Body of pancreas (tissue), 4 donors: ENCODE measurements around the gene ALS2CL. TPM values are rescaled to one million over a fixed set of nuclear protein-coding genes. Genes with fewer than 3 reads are reported as not detected.

Experiments used
- ATAC-seq: fragments of 150-250 bp; one replicate; pipeline ENCODE4 v1.9.1; 2016
- DNase-seq, 4 donors: peaks; one replicate each; pipeline ENCODE4 v3.0.0-alpha.2; 2019
- H3K27ac ChIP-seq, 4 donors: fragments of 200-600 bp; sonication (generic); 1 replicate in 3 of 4; 2 replicates in 1 of 4; pipeline versions ENCODE4 v1.5.1 to v1.6.1; 2016 to 2019; ENCODE audit warnings: mild to moderate bottlenecking in 1 of 4, mixed read lengths in 1 of 4, moderate library complexity in 1 of 4
- H3K27me3 ChIP-seq, 2 donors: fragments of 200-600 bp; sonication (generic); one replicate each; pipeline ENCODE4 v1.6.0; 2016; ENCODE audit warnings: mild to moderate bottlenecking in 1 of 2
- H3K36me3 ChIP-seq, 2 donors: fragments of 200-600 bp; sonication (generic); replicated peaks in 1 of 2; 2 replicates each; pipeline ENCODE4 v1.5.1; 2016; ENCODE audit warnings: low read depth in 2 of 2; ENCODE audit not compliant: insufficient read depth in 1 of 2
- H3K4me1 ChIP-seq: fragments of 200-600 bp; sonication (generic); one replicate; pipeline ENCODE4 v1.6.0; 2016
- H3K4me3 ChIP-seq, 2 donors: fragments of 200-600 bp; sonication (generic); 1 replicate in 1 of 2; 2 replicates in 1 of 2; pipeline ENCODE4 v1.5.1; 2016 to 2019
- H3K9me3 ChIP-seq, 3 donors: fragments of 200-600 bp; sonication (generic); 1 replicate in 2 of 3; 2 replicates in 1 of 3; pipeline ENCODE4 v1.5.1; 2016
- POLR2A ChIP-seq, 3 donors: fragments of 450-650 bp; IDR thresholded peaks; one replicate each; pipeline ENCODE4 v1.6.1; 2016; ENCODE audit warnings: antibody characterized with exemption in 3 of 3, mild to moderate bottlenecking in 2 of 3
- WGBS, 2 donors: methylation state at CpG; one replicate each; pipeline ENCODE4 v1.1.5; 2017; 5-methylcytosine and 5-hydroxymethylcytosine counted together
- intact Hi-C: fragments of 100-400 bp; cut with DNase I; formaldehyde crosslinking; loops from one replicate; pipeline ENCODE4 v1.15.1; 2023
- total RNA-seq, 2 donors: library from RNA; depleted of rRNA; stranded (reverse); fragments of >200 nt; gene quantifications; one replicate each; pipeline ENCODE4 v1.1.0, GENCODE V29; 2016
- TF ChIP-seq, protein P1 (sequence below), 7 experiments: fragments of 450-650 bp in 4 of 7; fragments of 200-600 bp in 3 of 7; sonication (generic) in 3 of 7; IDR thresholded peaks; one replicate each; pipeline ENCODE4 v1.5.1; 2016 to 2019; ENCODE audit warnings: antibody characterized with exemption in 7 of 7

Gene ALS2CL
- total RNA-seq, 2 donors from 2014 or later, result 30.3 to 48.5 TPM

DNA sequence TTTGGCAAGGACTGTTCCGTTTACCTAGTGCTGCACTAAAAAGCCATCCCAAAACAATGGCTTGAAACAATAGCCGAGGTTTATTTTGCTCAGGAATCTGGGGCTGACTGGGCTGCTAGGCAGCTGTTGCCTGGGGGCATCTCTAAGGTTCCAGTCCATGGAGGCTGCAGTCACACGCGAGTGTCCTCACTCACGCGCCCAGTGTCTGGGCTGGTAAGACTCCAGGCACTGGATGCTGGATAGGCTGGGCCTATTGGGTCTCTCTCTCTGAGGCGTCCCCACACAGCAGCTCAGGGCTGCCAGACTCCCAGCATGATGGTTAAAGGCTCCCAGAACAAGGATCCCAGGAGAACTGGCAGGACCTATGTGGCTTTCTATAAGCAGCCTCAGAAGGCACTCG lies 34.2 kb downstream of the ALS2CL start:
- H3K27me3 ChIP-seq, result no peaks in the 10 kb centered on the region
- no peak for ATAC-seq
- TF ChIP-seq, protein P1, sequence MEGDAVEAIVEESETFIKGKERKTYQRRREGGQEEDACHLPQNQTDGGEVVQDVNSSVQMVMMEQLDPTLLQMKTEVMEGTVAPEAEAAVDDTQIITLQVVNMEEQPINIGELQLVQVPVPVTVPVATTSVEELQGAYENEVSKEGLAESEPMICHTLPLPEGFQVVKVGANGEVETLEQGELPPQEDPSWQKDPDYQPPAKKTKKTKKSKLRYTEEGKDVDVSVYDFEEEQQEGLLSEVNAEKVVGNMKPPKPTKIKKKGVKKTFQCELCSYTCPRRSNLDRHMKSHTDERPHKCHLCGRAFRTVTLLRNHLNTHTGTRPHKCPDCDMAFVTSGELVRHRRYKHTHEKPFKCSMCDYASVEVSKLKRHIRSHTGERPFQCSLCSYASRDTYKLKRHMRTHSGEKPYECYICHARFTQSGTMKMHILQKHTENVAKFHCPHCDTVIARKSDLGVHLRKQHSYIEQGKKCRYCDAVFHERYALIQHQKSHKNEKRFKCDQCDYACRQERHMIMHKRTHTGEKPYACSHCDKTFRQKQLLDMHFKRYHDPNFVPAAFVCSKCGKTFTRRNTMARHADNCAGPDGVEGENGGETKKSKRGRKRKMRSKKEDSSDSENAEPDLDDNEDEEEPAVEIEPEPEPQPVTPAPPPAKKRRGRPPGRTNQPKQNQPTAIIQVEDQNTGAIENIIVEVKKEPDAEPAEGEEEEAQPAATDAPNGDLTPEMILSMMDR (IDR thresholded peaks at IDR 0.05), result no peak
- TF ChIP-seq POLR2A (IDR thresholded peaks at IDR 0.05), result no peak
- no peak overlapping the region for H3K4me3 ChIP-seq
- WGBS, 2 donors, result 80 to 90% methylated on average over 4 to 8 of the region's 8 CpGs
- H3K27ac ChIP-seq, result no peak overlapping the region
- intact Hi-C loops, result no loop called here
- no peaks in the 10 kb centered on the region for H3K36me3 ChIP-seq
- H3K4me1 ChIP-seq, result no peaks in the 10 kb centered on the region
- no peak for DNase-seq
- H3K9me3 ChIP-seq, result no peaks in the 10 kb centered on the region

DNA sequence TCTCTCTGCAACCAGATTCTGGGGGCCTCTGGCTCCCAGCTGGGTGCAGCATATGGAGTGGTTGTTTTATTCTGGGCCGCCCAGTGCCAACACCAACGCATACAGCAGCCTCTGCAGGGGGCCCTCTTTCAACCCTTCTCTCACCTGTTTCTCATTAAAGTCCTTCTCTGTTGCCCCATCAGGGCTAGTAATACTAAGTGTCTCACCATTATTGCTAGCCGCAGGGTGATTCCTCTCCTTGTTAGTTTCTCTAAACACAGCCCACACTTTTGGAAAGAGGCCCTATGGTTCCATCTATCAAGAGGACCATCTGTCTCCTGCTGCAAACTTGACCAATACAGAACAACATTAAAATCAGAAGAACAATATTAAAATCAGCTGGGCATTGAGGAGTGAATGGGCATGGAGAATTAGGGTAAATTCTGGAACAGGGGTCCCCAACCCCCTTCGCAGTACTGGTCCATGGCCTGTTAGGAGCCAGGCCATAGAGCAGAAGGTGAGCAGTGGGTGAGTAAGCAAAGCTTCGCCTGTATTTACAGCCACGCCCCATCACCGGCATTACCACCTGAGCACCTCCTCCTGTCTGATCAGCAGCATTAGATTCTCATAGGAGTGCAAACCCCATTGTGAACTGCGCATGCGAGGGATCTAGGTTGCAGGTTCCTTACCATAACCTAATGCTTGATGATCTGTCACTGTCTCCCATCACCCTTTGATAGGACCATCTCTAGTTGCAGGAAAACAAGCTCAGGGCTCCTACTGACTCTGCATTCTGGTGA lies 36.5 kb downstream of the ALS2CL start:
- Histone ChIP-seq H3K27me3 (no peaks in the 10 kb centered on the region), H3K36me3 (no peaks in the 10 kb centered on the region), H3K9me3 (no peaks in the 10 kb centered on the region), H3K4me3 (no peak overlapping the region), H3K4me1 (no peaks in the 10 kb centered on the region), H3K27ac (no peak overlapping the region)
- intact Hi-C loops, result no loop called here
- ATAC-seq, result no peak
- TF ChIP-seq, protein P1 (IDR thresholded peaks at IDR 0.05), result no peak
- TF ChIP-seq POLR2A (IDR thresholded peaks at IDR 0.05), result no peak
- DNase-seq, result no peak
- WGBS, 2 donors, result 77 to 80% methylated on average over 9 of the region's 9 CpGs

DNA sequence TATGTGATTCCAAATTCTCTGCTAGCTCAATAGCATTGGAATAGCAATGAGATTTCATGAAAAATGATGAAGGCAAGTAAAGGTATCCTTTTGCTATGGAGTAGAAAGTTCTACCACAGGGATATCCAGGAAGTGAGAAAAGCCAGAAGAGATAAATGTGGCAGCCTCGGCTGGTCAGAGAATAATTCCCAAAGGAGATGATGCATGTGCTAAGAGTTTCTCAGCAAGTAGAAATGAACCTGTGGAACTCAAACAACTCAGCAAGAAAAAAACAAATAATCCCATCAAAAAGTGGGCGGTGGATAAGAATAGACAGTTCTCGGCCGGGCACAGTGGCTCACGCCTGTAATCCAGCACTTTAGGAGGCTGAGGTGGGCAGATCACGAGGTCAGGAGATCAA lies 38.2 kb downstream of the ALS2CL start:
- intact Hi-C loops, result no loop called here
- H3K27ac ChIP-seq, result no peak overlapping the region
- DNase-seq (no peak), ATAC-seq (no peak)
- no peaks in the 10 kb centered on the region for H3K4me1 ChIP-seq
- no peaks in the 10 kb centered on the region for H3K9me3 ChIP-seq
- TF ChIP-seq, protein P1 (IDR thresholded peaks at IDR 0.05), result no peak
- no peak for TF ChIP-seq POLR2A (IDR thresholded peaks at IDR 0.05)
- H3K4me3 ChIP-seq, result no peak overlapping the region
- no peaks in the 10 kb centered on the region for H3K36me3 ChIP-seq
- 70 to 77% methylated on average over 6 of the region's 6 CpGs for WGBS, 2 donors
- H3K27me3 ChIP-seq, result no peaks in the 10 kb centered on the region

DNA sequence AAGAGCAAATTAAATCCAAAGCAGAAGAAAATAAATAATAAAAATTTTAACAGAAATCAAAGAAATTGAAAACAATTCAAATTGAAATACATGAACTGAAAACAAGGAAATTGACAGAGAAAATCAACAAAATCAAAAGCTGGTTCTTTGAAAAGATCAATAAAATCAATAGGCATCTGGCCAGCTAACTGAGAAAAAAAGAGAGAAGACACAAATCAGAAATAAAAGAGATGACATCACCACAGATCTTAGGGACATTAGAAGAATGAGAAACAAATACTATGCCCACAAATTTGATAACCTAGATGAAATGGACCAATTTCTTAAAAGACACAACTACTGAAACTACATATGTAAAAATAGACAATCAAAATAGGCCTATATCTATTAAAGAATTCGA lies 42.4 kb downstream of the ALS2CL start:
- no peak for TF ChIP-seq POLR2A (IDR thresholded peaks at IDR 0.05)
- TF ChIP-seq, protein P1 (IDR thresholded peaks at IDR 0.05), result no peak
- no peak overlapping the region for H3K4me3 ChIP-seq
- no peak overlapping the region for H3K27ac ChIP-seq

DNA sequence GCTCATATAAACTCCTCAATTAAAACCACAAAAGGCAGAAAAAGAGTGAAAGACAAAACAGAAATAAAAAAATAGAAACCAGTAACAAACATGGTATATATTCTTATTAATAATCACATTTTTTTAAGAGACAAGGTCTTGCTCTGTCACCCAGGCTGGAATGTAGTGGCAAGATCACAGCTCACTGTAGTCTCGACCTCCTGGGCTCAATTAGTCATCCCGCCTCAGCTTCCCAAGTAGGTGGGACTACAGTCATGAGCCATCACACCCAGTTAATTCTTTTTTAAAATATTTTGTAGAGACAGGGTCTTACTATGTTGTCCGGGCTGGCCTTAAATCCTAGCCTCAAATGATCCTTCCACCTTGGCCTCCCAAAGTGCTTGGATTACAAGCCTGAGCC lies 44.0 kb downstream of the ALS2CL start:
- intact Hi-C loops, result no loop called here
- DNase-seq (no peak), ATAC-seq (no peak)
- 72 to 97% methylated on average over 3 of the region's 3 CpGs for WGBS, 2 donors
- H3K9me3 ChIP-seq, result no peaks in the 10 kb centered on the region
- H3K4me3 ChIP-seq, result no peak overlapping the region
- no peak overlapping the region for H3K27ac ChIP-seq
- no peaks in the 10 kb centered on the region for H3K4me1 ChIP-seq
- H3K27me3 ChIP-seq, result no peaks in the 10 kb centered on the region
- TF ChIP-seq POLR2A (IDR thresholded peaks at IDR 0.05), result no peak
- TF ChIP-seq, protein P1 (IDR thresholded peaks at IDR 0.05), result no peak
- no peaks in the 10 kb centered on the region for H3K36me3 ChIP-seq

More for the DNA sequence above, 42.4 kb downstream of the ALS2CL start:
- WGBS, 2 donors, result 47 to 59% methylated on average over 1 of the region's 1 CpG
- no peaks in the 10 kb centered on the region for H3K4me1 ChIP-seq
- intact Hi-C loops, result no loop called here
- H3K36me3 ChIP-seq, result no peaks in the 10 kb centered on the region
- ATAC-seq (no peak), DNase-seq (no peak)
- no peaks in the 10 kb centered on the region for H3K9me3 ChIP-seq
- no peaks in the 10 kb centered on the region for H3K27me3 ChIP-seq
